ENCODE results near the gene APLNR. TPM values are rescaled to one million over a fixed set of nuclear protein-coding genes. Genes with fewer than 3 reads are reported as not detected.

The APLNR gene
- total RNA-seq, 1 experiment from 2014 or later = not detected

GRCh38 chr11:57224537-57224936 is 12.5 kb downstream of the APLNR start:
- Histone ChIP-seq H3K9me3 (ENCODE audit: control insufficient read depth in 1 of 2, insufficient read depth in 1 of 2, low read depth in 1 of 2, low read length in 2 of 2) (no peaks in the 10 kb centered on the region), H3K27ac (ENCODE audit: low read depth, low read length) (no peak overlapping the region), H3K9ac (ENCODE audit: low read length) (no peak overlapping the region), H2AFZ (ENCODE audit: low read depth, low read length, poor library complexity, severe bottlenecking) (no peak overlapping the region), H3K4me1 (ENCODE audit: control insufficient read depth in 1 of 2, insufficient read depth in 2 of 2, low read length in 2 of 2) (peaks cover 0 to 7% of the 10 kb centered on the region in 2 experiments; a peak in 1 of 4 replicates), H4K20me1 (ENCODE audit: insufficient read depth) (no peaks in the 10 kb centered on the region), H3K4me3 (replicated peaks in 1 of 2; ENCODE audit: low read depth in 1 of 2, low read length in 2 of 2) (no peak overlapping the region), H3K9me2 (ENCODE audit: insufficient read depth) (no peaks in the 10 kb centered on the region), H3K4me2 (ENCODE audit: low read length) (no peak overlapping the region), H3K79me2 (ENCODE audit: insufficient read depth, low read length) (no peaks in the 10 kb centered on the region), H3K27me3 (ENCODE audit: insufficient read depth, low read length) (peaks cover 16% of the 10 kb centered on the region), H3K36me3 (ENCODE audit: control insufficient read depth in 1 of 2, insufficient read depth in 2 of 2, low read length in 2 of 2) (no peaks in the 10 kb centered on the region)
- TF ChIP-seq RAD21 (IDR thresholded peaks at IDR 0.05; ENCODE audit: low read depth) (no peak), ELF1 (IDR thresholded peaks at IDR 0.05; ENCODE audit: borderline replicate concordance, low read depth) (no peak), MAX (IDR thresholded peaks at IDR 0.05) (no peak), POLR2A (IDR thresholded peaks at IDR 0.05; ENCODE audit: borderline replicate concordance, extremely low read depth, insufficient read depth, insufficient read length) (no peak), ATF3 (IDR thresholded peaks at IDR 0.05) (no peak)
- RAD21 ChIA-PET (ENCODE audit: low non-redundant PET in 1 of 2, low total read pairs in 2 of 2, uncharacterized antibody in 2 of 2, unreplicated experiment in 2 of 2) = no interaction called here
- ATAC-seq (peak; percentile 52; the same call in 1 of the 2 replicates), DNase-seq (ENCODE audit: low read depth, low spot score) (no peak)
- CTCF ChIA-PET = no interaction called here
- BruUV-seq (replicated peaks) = no TSS peak
- intact Hi-C loops (cut with micrococcal nuclease) = no loop called here
- POLR2A ChIA-PET = no interaction called here

- Histone ChIP-seq H3K4me3 (replicated peaks in 1 of 2; ENCODE audit: low read depth in 1 of 2, low read length in 2 of 2) (no peak overlapping the region), H3K4me1 (ENCODE audit: control insufficient read depth in 1 of 2, insufficient read depth in 2 of 2, low read length in 2 of 2) (peaks cover 0 to 7% of the 10 kb centered on the region in 2 experiments; a peak in 1 of 4 replicates), H3K9me2 (ENCODE audit: insufficient read depth) (no peaks in the 10 kb centered on the region), H3K27ac (ENCODE audit: low read depth, low read length) (no peak overlapping the region), H3K79me2 (ENCODE audit: insufficient read depth, low read length) (no peaks in the 10 kb centered on the region), H3K4me2 (ENCODE audit: low read length) (no peak overlapping the region), H2AFZ (ENCODE audit: low read depth, low read length, poor library complexity, severe bottlenecking) (no peak overlapping the region), H3K9me3 (ENCODE audit: control insufficient read depth in 1 of 2, insufficient read depth in 1 of 2, low read depth in 1 of 2, low read length in 2 of 2) (no peaks in the 10 kb centered on the region), H3K36me3 (ENCODE audit: control insufficient read depth in 1 of 2, insufficient read depth in 2 of 2, low read length in 2 of 2) (no peaks in the 10 kb centered on the region), H3K27me3 (ENCODE audit: insufficient read depth, low read length) (peaks cover 12% of the 10 kb centered on the region), H3K9ac (ENCODE audit: low read length) (no peak overlapping the region), H4K20me1 (ENCODE audit: insufficient read depth) (no peaks in the 10 kb centered on the region)
- no TSS peak for BruUV-seq (replicated peaks)
- RAD21 ChIA-PET (ENCODE audit: low non-redundant PET in 1 of 2, low total read pairs in 2 of 2, uncharacterized antibody in 2 of 2, unreplicated experiment in 2 of 2) = no interaction called here
- no peak for DNase-seq (ENCODE audit: low read depth, low spot score)
- POLR2A ChIA-PET = no interaction called here
- no peak for TF ChIP-seq ZFX (IDR thresholded peaks at IDR 0.05)
- TF ChIP-seq ZBTB33 (IDR thresholded peaks at IDR 0.05; ENCODE audit: extremely low read depth, insufficient replicate concordance, low read length) = no peak
- TF ChIP-seq EZH2 (IDR thresholded peaks at IDR 0.05) = no peak
- no peak for TF ChIP-seq SRF (IDR thresholded peaks at IDR 0.05; ENCODE audit: low read depth)
- no peak for TF ChIP-seq SIN3A (IDR thresholded peaks at IDR 0.05; ENCODE audit: low read depth)
- CTCF ChIA-PET = no interaction called here
- ATAC-seq = no peak
- intact Hi-C loops (cut with micrococcal nuclease) = no loop called here
Observed at GRCh38 chr11:57224128-57224527, 12.9 kb downstream of the APLNR start.

All from HCT116 (cell line).